Measurements from ENCODE around the gene UQCRC2.
A peak's percentile ranks its signal among the peaks of the same experiment; 100 is the strongest.
"Not testable (repeated sequence)": the region's sequence is repeated elsewhere in the genome, so short reads cannot be mapped to it uniquely, and the experiment has no call there.

UQCRC2 gene

DNA sequence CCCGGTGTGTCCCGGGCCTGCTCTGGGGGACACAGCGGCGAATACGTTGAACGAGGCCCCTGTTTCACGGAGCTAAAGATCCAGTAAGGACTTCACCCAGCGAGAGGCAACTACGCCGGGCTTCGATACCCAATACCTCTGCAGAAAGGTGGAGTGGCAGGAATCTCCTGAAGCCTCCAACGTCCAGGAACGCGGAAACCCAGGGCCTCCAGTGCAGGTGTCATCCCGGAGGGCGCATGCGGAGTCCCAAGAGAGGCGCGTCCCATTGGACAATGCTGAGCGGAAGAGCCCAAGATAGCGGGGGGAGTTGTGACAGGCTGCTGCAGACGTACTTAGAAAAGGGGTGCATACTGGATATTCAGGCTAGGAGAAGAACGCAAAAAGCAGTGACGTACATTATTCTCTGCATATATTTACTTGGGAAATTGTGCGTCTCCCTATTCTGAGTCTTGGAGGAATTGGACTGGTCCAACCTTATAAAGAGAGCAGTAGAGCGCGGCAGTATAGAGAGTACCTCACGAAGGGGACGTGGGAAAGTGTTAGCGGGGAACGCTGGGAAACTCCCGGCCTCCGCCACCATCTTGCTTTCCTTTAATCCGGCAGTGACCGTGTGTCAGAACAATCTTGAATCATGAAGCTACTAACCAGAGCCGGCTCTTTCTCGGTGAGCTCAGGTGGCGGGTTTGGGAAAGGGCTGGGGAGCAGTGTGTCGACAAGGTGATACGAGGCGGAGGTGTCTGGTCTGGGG lies at the start of gene UQCRC2:
TSS of gene UQCRC2 (plus strand) at position 569 of the 748 bp plus-strand sequence. CDS start at position 632, 63 bp downstream.
- DNase-seq, result peak; percentile 94

DNA sequence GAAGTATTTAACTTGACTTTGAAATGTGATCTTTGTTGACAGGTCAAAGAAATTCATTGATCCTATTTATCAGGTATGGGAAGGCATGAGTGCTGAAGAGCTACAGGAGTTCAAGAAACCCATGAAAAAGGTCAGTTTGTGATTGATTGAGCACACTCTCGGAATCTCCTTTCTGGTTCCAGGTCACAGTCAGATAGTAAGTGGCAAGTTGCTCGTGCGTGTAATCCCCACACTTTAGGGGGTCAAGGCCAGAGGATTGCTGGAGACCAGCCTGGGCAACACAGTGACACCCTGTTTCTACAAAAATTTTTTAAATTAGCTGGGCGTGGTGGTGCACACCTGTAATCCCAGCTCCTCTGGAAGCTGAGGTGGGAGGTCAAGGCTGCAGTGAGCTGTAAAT lies 20.5 kb upstream of the UQCRC2 start:
- not testable (repeated sequence) for DNase-seq

- DNase-seq, result not testable (repeated sequence)
These were observed 19.8 kb upstream of the UQCRC2 start for GRCh38 chr16:21933316-21933715.

GRCh38 chr16:21933790-21934189 lies 19.4 kb upstream of the UQCRC2 start:
- not testable (repeated sequence) for DNase-seq

GRCh38 chr16:21936216-21936615 lies 16.9 kb upstream of the UQCRC2 start:
- not testable (repeated sequence) for DNase-seq

GRCh38 chr16:21937336-21937829 lies 15.8 kb upstream of the UQCRC2 start:
- DNase-seq, result no peak

DNA sequence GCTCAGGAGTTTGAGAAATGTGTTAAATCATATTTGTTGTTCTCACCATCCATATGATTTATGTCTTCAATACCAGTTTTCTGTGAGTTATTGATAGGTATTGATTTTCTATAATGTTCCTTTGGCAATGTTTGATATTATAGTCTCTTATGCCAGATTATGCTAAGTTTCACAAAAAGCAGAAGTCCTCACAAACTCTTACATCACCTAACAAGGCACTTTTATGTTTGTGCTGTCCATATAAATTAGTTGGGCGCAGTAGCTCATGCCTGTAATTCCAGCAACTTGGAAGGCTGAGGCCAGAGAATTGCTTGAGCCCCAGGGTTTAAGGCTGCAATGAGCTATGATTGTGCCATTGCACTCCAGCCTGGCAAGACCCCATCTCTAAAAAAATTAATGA lies 12.6 kb upstream of the UQCRC2 start:
- no peak for DNase-seq

GRCh38 chr16:21943571-21943970 lies 9.6 kb upstream of the UQCRC2 start:
- DNase-seq, result no peak

GRCh38 chr16:21946889-21947635 lies 6.1 kb upstream of the UQCRC2 start:
- DNase-seq, result no peak

- DNase-seq, result no peak
These were observed 3.4 kb upstream of the UQCRC2 start for GRCh38 chr16:21949713-21950260.

DNA sequence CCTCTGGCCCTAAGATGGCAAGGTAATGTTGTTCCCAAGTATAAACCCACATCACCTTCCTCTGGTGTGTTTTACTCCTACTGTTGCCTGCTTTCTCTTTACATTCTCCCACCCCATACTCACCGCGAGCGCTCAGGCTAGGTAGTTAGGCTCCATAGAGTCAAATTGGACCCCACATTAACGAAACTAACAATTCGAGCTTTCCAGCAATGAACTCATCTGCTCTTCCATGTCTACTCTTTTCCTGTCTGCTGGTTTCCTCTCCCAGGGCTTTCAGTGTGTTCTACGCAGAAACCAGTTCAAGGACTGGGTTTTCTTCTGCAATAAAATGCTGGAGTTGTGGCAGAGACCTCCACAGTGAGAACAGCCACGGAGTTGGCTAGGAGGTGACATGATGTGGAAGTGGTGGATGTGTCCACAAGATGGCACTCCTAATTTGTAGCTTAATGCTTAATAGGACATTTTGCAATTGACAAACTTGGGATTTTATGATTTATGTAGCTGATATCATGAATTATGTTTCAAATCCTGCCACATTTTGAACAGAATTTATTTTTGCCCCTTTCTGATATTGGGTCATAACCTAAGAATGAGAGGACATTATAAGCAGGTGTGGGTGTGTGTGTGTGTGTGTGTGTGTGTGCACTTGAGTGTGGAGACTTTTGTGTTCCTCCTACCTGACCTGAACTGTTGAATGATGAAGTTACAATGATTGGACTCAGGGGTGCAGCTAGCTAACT lies 2.2 kb upstream of the UQCRC2 start:
- no peak for DNase-seq

- DNase-seq, result no peak
These were observed 945 bp upstream of the UQCRC2 start for GRCh38 chr16:21952040-21952792.

- no peak for DNase-seq
These were observed 361 bp downstream of the UQCRC2 start for GRCh38 chr16:21953541-21953902.

GRCh38 chr16:21957714-21958346 lies 4.7 kb downstream of the UQCRC2 start:
- no peak for DNase-seq

- no peak for DNase-seq
These were observed 5.9 kb downstream of the UQCRC2 start for GRCh38 chr16:21959050-21959449.

DNA sequence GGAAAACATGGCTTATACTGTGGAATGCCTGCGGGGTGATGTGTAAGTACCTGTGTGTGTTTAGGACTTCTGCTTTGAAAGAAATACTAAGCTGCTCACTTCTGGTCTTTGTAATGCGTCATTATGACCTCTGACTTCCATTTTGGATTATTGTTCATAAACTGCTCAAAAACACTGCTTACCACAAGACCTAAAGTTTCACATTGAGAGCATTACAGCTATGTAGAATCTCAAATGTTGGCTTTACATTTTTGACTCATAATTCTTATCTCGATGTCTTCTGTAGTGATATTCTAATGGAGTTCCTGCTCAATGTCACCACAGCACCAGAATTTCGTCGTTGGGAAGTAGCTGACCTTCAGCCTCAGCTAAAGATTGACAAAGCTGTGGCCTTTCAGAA lies 9.3 kb downstream of the UQCRC2 start:
- no peak for DNase-seq

DNA sequence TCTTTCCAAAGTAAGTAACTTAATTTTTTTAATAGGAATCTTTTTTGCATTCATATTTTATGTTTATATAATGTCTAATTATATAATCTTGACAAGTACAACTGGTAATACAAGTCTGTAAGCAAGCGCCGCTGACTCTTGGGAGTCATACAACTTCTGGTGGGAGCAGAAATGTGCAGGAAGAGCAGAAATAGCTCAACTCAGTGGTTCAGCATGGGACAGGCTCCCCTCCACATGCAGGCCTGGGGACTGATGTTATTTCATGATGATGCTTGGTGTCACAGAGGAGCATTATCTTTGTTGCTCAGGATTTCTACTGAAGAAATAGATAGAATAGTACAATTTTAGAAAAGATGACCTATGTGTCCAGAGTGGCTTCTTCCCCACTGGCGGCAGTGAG lies 10.7 kb downstream of the UQCRC2 start:
- DNase-seq, result no peak

DNA sequence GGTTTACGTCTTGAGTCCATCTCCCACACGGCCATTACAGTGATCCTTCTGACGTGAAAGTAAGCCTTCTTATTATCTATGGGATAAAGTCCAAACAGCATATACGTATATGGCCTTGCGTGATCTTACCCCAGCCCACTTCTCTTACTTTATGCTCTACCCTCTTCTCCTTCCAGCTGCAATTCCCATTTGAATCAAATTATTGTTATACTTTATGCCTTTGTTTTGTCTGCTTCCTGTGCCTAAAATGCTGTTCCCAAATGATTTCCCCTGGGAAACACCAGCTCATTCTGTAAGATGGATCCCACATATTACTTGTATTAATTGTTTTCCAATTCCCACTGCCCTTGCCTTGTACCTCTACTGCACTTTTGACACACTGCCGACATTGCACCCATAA lies 11.2 kb downstream of the UQCRC2 start:
- DNase-seq, result no peak

GRCh38 chr16:21971856-21972255 lies 18.7 kb downstream of the UQCRC2 start:
- DNase-seq, result no peak

DNA sequence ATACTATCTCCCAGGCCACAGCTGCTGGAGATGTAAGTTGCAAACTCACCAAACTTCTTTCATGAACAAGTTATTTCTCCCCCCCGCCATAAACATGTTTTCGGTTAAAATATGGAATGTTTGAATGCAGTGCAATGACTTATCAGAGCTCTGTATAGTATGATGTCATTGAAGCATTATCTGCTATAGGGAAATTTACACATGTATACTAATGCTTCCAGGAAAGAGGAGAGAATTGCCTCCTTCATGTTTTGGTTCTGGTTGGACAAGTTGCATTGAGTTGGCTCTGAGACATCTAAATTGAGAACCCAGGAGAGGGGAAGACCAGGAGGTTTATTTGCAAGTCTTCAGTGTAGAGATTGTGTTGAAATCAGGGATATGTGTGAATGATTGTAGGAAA lies 20.8 kb downstream of the UQCRC2 start:
- DNase-seq, result no peak

DNA sequence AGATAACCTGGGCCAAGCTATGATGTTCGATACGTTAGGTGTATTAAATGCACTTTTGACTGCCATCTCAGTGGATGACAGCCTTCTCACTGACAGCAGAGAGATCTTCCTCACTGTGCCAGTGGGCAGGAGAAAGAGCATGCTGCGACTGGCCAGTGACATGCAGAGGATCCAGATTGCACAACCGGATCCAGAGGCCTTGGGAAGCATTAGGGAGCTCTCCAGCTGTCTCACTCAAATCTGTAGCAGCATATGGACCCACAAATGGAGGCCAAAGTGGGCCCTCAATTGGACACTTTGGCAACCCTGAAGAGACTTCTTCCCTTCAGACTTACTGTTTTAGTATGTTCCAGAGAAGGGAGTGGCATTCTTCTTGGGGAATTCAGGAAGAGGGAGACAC lies 26.9 kb downstream of the UQCRC2 start:
- DNase-seq, result no peak

- no peak for DNase-seq
These were observed 28.9 kb downstream of the UQCRC2 start for GRCh38 chr16:21982108-21982507.

All from NCI-H524 treated with DMSO at 0.1 percent for 48 hours (cell line).